ENCODE data around the gene RASAL3. TPM values are rescaled to one million over a fixed set of nuclear protein-coding genes. Genes with fewer than 3 reads are reported as not detected.

The RASAL3 gene
- total and polyA plus RNA-seq, 2 of the 8 experiments (the other 6 are each of a cell fraction or from before 2014, with no cell fraction given) = 0.19 to 0.63 TPM

DNA sequence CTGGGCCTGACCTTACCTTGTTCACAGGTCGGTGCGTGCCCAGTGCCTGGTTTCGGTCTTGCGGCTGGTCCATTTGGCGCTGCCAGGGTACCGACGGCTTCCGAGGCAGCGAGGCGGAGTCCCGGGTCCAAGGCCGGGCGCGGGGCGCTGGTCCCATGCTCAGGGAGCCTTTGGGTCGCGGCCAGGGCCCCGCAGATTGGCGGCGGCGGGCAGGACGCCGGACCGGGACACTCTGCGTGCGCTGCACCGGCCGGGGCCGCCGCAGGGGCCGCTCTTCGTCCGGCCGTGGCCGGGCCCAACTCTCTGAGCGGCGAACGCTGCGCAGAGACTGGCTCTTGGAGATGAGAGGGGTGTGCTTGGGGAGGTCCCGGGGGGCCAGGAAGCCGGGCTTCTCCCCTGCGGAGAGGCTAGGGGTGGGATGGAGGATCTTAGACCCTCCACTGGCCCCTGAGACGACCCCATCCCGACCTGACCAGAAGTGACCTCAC is 11.2 kb downstream of the RASAL3 start (continued):
- TF ChIP-seq, protein P1, sequence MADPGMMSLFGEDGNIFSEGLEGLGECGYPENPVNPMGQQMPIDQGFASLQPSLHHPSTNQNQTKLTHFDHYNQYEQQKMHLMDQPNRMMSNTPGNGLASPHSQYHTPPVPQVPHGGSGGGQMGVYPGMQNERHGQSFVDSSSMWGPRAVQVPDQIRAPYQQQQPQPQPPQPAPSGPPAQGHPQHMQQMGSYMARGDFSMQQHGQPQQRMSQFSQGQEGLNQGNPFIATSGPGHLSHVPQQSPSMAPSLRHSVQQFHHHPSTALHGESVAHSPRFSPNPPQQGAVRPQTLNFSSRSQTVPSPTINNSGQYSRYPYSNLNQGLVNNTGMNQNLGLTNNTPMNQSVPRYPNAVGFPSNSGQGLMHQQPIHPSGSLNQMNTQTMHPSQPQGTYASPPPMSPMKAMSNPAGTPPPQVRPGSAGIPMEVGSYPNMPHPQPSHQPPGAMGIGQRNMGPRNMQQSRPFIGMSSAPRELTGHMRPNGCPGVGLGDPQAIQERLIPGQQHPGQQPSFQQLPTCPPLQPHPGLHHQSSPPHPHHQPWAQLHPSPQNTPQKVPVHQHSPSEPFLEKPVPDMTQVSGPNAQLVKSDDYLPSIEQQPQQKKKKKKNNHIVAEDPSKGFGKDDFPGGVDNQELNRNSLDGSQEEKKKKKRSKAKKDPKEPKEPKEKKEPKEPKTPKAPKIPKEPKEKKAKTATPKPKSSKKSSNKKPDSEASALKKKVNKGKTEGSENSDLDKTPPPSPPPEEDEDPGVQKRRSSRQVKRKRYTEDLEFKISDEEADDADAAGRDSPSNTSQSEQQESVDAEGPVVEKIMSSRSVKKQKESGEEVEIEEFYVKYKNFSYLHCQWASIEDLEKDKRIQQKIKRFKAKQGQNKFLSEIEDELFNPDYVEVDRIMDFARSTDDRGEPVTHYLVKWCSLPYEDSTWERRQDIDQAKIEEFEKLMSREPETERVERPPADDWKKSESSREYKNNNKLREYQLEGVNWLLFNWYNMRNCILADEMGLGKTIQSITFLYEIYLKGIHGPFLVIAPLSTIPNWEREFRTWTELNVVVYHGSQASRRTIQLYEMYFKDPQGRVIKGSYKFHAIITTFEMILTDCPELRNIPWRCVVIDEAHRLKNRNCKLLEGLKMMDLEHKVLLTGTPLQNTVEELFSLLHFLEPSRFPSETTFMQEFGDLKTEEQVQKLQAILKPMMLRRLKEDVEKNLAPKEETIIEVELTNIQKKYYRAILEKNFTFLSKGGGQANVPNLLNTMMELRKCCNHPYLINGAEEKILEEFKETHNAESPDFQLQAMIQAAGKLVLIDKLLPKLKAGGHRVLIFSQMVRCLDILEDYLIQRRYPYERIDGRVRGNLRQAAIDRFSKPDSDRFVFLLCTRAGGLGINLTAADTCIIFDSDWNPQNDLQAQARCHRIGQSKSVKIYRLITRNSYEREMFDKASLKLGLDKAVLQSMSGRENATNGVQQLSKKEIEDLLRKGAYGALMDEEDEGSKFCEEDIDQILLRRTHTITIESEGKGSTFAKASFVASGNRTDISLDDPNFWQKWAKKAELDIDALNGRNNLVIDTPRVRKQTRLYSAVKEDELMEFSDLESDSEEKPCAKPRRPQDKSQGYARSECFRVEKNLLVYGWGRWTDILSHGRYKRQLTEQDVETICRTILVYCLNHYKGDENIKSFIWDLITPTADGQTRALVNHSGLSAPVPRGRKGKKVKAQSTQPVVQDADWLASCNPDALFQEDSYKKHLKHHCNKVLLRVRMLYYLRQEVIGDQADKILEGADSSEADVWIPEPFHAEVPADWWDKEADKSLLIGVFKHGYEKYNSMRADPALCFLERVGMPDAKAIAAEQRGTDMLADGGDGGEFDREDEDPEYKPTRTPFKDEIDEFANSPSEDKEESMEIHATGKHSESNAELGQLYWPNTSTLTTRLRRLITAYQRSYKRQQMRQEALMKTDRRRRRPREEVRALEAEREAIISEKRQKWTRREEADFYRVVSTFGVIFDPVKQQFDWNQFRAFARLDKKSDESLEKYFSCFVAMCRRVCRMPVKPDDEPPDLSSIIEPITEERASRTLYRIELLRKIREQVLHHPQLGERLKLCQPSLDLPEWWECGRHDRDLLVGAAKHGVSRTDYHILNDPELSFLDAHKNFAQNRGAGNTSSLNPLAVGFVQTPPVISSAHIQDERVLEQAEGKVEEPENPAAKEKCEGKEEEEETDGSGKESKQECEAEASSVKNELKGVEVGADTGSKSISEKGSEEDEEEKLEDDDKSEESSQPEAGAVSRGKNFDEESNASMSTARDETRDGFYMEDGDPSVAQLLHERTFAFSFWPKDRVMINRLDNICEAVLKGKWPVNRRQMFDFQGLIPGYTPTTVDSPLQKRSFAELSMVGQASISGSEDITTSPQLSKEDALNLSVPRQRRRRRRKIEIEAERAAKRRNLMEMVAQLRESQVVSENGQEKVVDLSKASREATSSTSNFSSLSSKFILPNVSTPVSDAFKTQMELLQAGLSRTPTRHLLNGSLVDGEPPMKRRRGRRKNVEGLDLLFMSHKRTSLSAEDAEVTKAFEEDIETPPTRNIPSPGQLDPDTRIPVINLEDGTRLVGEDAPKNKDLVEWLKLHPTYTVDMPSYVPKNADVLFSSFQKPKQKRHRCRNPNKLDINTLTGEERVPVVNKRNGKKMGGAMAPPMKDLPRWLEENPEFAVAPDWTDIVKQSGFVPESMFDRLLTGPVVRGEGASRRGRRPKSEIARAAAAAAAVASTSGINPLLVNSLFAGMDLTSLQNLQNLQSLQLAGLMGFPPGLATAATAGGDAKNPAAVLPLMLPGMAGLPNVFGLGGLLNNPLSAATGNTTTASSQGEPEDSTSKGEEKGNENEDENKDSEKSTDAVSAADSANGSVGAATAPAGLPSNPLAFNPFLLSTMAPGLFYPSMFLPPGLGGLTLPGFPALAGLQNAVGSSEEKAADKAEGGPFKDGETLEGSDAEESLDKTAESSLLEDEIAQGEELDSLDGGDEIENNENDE (IDR thresholded peaks at IDR 0.05; ENCODE audit: insufficient replicate concordance, low read length) = no peak
- TF ChIP-seq NRF1 (IDR thresholded peaks at IDR 0.05; ENCODE audit: low read depth, low read length) (no peak), JUN (IDR thresholded peaks at IDR 0.05; ENCODE audit: low read depth, low read length) (no peak), KDM5A (IDR thresholded peaks at IDR 0.05; ENCODE audit: low read length) (no peak), SIX5 (IDR thresholded peaks at IDR 0.05; ENCODE audit: low read depth, low read length) (no peak), FOSL1 (IDR thresholded peaks at IDR 0.05; ENCODE audit: insufficient read depth, low read depth, low read length) (no peak), POLR2A (IDR thresholded peaks at IDR 0.05; ENCODE audit: control extremely low read depth in 1 of 2, low read depth in 2 of 2, low read length in 2 of 2) (no peak), SP1 (IDR thresholded peaks at IDR 0.05; ENCODE audit: low read depth, low read length) (no peak), CHD1 (IDR thresholded peaks at IDR 0.05; ENCODE audit: low read depth, low read length) (no peak)
- TF ChIP-seq, protein P2, sequence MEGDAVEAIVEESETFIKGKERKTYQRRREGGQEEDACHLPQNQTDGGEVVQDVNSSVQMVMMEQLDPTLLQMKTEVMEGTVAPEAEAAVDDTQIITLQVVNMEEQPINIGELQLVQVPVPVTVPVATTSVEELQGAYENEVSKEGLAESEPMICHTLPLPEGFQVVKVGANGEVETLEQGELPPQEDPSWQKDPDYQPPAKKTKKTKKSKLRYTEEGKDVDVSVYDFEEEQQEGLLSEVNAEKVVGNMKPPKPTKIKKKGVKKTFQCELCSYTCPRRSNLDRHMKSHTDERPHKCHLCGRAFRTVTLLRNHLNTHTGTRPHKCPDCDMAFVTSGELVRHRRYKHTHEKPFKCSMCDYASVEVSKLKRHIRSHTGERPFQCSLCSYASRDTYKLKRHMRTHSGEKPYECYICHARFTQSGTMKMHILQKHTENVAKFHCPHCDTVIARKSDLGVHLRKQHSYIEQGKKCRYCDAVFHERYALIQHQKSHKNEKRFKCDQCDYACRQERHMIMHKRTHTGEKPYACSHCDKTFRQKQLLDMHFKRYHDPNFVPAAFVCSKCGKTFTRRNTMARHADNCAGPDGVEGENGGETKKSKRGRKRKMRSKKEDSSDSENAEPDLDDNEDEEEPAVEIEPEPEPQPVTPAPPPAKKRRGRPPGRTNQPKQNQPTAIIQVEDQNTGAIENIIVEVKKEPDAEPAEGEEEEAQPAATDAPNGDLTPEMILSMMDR (IDR thresholded peaks at IDR 0.05; ENCODE audit: control extremely low read depth in 1 of 3, insufficient read depth in 1 of 3, low read depth in 1 of 3, low read length in 3 of 3) = peak in 2 of 3 experiments; percentile 16 to 20; a peak in 2 of 4 replicates

Measured in H1 (cell line).